ENCODE data around the gene PAK1.

PAK1 gene

DNA sequence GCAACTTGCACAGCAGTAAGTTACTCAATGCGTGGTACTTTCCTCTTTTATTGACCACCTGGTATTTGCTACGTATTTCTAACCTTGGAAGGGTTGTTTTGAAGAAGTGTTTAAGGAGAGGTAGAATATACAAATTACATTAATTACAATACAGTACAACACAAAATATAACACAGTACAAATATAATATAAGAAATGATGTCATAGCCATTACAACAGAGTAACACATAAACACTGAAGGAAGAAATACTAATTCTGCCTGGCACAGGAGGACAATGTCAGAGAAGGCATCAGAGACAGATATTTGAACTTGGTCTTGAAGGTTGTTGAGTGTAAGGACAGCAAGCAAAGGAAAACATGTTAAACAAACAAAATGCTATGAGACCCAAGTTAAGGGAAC lies 25.6 kb downstream of the PAK1 start:
- no peak for TF ChIP-seq FOXK2 (IDR thresholded peaks at IDR 0.05)
- no peak for TF ChIP-seq ELF4 (IDR thresholded peaks at IDR 0.05)
- TF ChIP-seq TARDBP (IDR thresholded peaks at IDR 0.05) = no peak
- no peak for TF ChIP-seq ZNF384 (IDR thresholded peaks at IDR 0.05)
- TF ChIP-seq SP1 (IDR thresholded peaks at IDR 0.05) = no peak
- no peak for TF ChIP-seq LEF1 (IDR thresholded peaks at IDR 0.05; ENCODE audit: borderline replicate concordance)
- TF ChIP-seq ARNT (IDR thresholded peaks at IDR 0.05) = no peak
- no peak for TF ChIP-seq HDGF (IDR thresholded peaks at IDR 0.05; ENCODE audit: borderline replicate concordance)
- TF ChIP-seq, protein P1, sequence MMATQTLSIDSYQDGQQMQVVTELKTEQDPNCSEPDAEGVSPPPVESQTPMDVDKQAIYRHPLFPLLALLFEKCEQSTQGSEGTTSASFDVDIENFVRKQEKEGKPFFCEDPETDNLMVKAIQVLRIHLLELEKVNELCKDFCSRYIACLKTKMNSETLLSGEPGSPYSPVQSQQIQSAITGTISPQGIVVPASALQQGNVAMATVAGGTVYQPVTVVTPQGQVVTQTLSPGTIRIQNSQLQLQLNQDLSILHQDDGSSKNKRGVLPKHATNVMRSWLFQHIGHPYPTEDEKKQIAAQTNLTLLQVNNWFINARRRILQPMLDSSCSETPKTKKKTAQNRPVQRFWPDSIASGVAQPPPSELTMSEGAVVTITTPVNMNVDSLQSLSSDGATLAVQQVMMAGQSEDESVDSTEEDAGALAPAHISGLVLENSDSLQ (IDR thresholded peaks at IDR 0.05) = no peak
- TF ChIP-seq L3MBTL2 (conservative IDR thresholded peaks at IDR 0.05) = no peak
- no peak for TF ChIP-seq NFRKB (IDR thresholded peaks at IDR 0.05)
- no peak for TF ChIP-seq FOXA1 (IDR thresholded peaks at IDR 0.05)
- TF ChIP-seq SUZ12 (IDR thresholded peaks at IDR 0.05) = no peak
- TF ChIP-seq CTBP1 (IDR thresholded peaks at IDR 0.05; ENCODE audit: borderline replicate concordance) = no peak
- TF ChIP-seq BHLHE40 (IDR thresholded peaks at IDR 0.05; ENCODE audit: borderline replicate concordance) = no peak
- no peak for TF ChIP-seq FOXM1 (IDR thresholded peaks at IDR 0.05; ENCODE audit: borderline replicate concordance)
- DNase-seq (ENCODE audit: extremely low spot score) = no peak
- POLR2A ChIA-PET = no interaction called here
- CTCF ChIA-PET = no interaction called here

DNA sequence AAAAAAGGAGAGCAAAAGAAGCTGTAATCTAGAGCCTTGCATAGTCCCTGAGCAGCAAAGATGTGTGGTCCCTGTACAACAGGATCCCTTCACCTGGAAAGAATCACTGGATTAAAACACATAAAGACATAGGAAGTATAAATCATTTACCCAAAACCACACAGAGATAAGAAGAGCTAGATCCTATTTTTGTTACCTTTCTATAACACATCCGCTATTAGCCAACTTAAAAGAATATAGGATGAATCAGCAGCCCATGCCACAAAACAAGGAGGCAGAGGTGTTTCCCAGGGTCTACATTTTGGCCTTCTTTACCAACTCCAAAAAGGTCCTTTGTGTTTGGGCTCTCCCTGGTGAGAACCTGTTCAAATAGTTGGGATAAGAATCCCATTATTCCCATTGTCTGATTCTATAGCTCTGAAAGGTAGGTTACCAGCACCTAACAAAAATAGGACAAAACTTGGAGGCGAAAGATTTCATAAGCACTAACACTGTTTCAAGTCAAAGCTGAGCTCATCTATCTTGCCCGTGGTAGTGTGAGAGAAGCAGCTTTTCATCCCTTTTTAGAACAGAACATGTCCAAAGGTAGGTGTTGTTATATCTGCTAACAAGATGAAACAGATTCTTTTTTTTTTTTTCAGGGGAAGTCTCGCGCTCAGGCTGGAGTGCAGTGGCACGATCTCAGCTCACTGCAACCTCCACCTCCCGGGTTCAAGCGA lies 26.8 kb downstream of the PAK1 start:
- CTCF ChIA-PET = interaction anchor here (0.7 kb wide), 1 partner anchor 8 kb away, joined by 4 read pairs; no protein-coding TSS in a partner anchor
- TF ChIP-seq FOXK2 (IDR thresholded peaks at IDR 0.05) (no peak), L3MBTL2 (conservative IDR thresholded peaks at IDR 0.05) (no peak), ELF4 (IDR thresholded peaks at IDR 0.05) (no peak), HDGF (IDR thresholded peaks at IDR 0.05; ENCODE audit: borderline replicate concordance) (no peak), SUZ12 (IDR thresholded peaks at IDR 0.05) (no peak), TARDBP (IDR thresholded peaks at IDR 0.05) (no peak), ARNT (IDR thresholded peaks at IDR 0.05) (no peak), SP1 (IDR thresholded peaks at IDR 0.05) (no peak), FOXA1 (IDR thresholded peaks at IDR 0.05) (no peak), NFRKB (IDR thresholded peaks at IDR 0.05) (no peak), ZNF384 (IDR thresholded peaks at IDR 0.05) (no peak), BHLHE40 (IDR thresholded peaks at IDR 0.05; ENCODE audit: borderline replicate concordance) (no peak), CTBP1 (IDR thresholded peaks at IDR 0.05; ENCODE audit: borderline replicate concordance) (no peak)
- TF ChIP-seq, protein P1 (IDR thresholded peaks at IDR 0.05) = no peak
- POLR2A ChIA-PET = no interaction called here
- no peak for DNase-seq (ENCODE audit: extremely low spot score)

DNA sequence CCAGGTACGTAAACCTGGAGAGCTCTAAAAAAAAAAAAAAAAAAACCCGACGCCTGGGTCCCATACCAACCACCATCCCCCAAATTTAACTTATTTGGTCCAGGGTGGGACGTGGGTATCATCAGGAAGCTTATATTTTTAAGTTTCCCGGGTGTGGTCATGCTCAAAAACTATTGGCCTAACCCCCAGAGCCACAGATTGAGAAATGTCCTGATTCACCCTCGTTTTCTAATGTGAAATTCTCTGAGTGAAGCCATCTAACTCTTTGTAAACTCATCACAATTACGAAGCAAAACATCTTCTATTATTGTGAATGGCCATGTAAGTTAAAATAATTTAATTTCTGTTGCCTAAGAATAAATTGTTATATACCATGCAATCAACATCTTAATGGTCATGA lies 29.6 kb downstream of the PAK1 start:
- TF ChIP-seq SP1 (IDR thresholded peaks at IDR 0.05) (no peak), ARNT (IDR thresholded peaks at IDR 0.05) (no peak), SUZ12 (IDR thresholded peaks at IDR 0.05) (no peak), L3MBTL2 (conservative IDR thresholded peaks at IDR 0.05) (no peak), CTBP1 (IDR thresholded peaks at IDR 0.05; ENCODE audit: borderline replicate concordance) (no peak), ZNF384 (IDR thresholded peaks at IDR 0.05) (no peak), ELF4 (IDR thresholded peaks at IDR 0.05) (no peak), NFRKB (IDR thresholded peaks at IDR 0.05) (no peak), TARDBP (IDR thresholded peaks at IDR 0.05) (no peak), LEF1 (IDR thresholded peaks at IDR 0.05; ENCODE audit: borderline replicate concordance) (no peak), FOXA1 (IDR thresholded peaks at IDR 0.05) (no peak), FOXK2 (IDR thresholded peaks at IDR 0.05) (no peak), HDGF (IDR thresholded peaks at IDR 0.05; ENCODE audit: borderline replicate concordance) (no peak), FOXM1 (IDR thresholded peaks at IDR 0.05; ENCODE audit: borderline replicate concordance) (no peak), BHLHE40 (IDR thresholded peaks at IDR 0.05; ENCODE audit: borderline replicate concordance) (no peak)
- TF ChIP-seq, protein P1 (IDR thresholded peaks at IDR 0.05) = no peak
- ChIA-PET CTCF (no interaction called here), POLR2A (no interaction called here)
- no peak for DNase-seq (ENCODE audit: extremely low spot score)

DNA sequence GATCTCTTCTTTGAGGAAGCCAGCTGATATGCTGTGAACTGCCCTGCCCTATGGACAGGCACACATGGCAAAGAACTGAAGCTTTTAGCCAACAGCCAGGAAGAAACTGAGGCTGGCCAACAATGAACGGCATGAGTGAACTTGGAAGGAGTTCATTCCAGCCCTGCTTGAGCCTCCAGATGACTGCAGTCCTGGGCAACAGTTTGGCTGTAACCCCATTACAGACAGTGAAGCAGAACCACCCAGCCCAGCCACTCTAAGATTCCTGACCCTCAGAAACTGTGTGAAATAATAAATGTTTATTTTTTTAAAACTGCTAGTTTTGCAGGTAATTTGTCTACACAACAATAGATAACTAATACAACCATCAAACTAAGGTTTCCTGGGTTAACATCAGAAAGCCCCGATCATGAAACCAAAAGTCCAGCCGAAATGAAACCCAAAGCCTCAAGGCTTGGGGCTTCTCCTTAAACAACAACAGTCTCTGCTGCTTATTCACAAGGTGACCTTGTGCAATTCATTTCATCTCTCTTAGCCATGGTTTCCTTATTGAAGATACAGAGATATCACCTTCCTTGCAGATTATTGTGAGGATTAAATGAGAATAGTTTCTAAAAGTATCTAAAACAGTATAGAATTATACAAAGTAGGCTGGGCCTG lies 31.4 kb downstream of the PAK1 start:
- CTCF ChIA-PET = no interaction called here
- no peak for DNase-seq (ENCODE audit: extremely low spot score)
- TF ChIP-seq NFRKB (IDR thresholded peaks at IDR 0.05) = no peak
- TF ChIP-seq CTBP1 (IDR thresholded peaks at IDR 0.05; ENCODE audit: borderline replicate concordance) = no peak
- POLR2A ChIA-PET = no interaction called here

DNA sequence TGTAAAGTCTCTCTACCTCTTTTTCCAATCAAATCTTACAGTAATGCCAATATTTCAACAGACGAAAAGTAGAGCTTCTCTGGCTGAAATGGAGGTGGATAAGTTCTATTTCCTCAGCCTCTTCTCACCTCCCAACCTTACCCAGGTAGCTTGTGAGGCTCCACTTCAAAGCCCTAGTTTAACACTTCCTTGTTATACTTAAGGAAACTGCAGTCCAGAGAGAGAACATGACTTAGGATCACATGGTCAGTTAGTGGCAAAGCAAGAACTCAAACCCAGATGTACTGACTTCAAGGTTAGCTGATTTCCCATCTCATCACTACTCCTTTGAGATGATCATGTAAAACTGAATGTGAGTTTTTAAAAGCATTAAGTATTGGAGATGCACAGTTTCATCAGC lies 32.5 kb downstream of the PAK1 start:
- ChIA-PET POLR2A (no interaction called here), CTCF (no interaction called here)
- no peak for TF ChIP-seq LEF1 (IDR thresholded peaks at IDR 0.05; ENCODE audit: borderline replicate concordance)
- no peak for TF ChIP-seq CTBP1 (IDR thresholded peaks at IDR 0.05; ENCODE audit: borderline replicate concordance)
- TF ChIP-seq L3MBTL2 (conservative IDR thresholded peaks at IDR 0.05) = no peak
- no peak for TF ChIP-seq SP1 (IDR thresholded peaks at IDR 0.05)
- TF ChIP-seq SUZ12 (IDR thresholded peaks at IDR 0.05) = no peak
- no peak for TF ChIP-seq ARNT (IDR thresholded peaks at IDR 0.05)
- TF ChIP-seq HDGF (IDR thresholded peaks at IDR 0.05; ENCODE audit: borderline replicate concordance) = no peak
- TF ChIP-seq FOXK2 (IDR thresholded peaks at IDR 0.05) = no peak
- no peak for TF ChIP-seq ZNF384 (IDR thresholded peaks at IDR 0.05)
- TF ChIP-seq TARDBP (IDR thresholded peaks at IDR 0.05) = no peak
- no peak for TF ChIP-seq ELF4 (IDR thresholded peaks at IDR 0.05)
- no peak for TF ChIP-seq FOXM1 (IDR thresholded peaks at IDR 0.05; ENCODE audit: borderline replicate concordance)
- DNase-seq (ENCODE audit: extremely low spot score) = no peak

Measured in HEK293T (cell line).